ENCODE data around the gene AUTS2. TPM values are rescaled to one million over a fixed set of nuclear protein-coding genes. Genes with fewer than 3 reads are reported as not detected.

AUTS2 gene
- polyA plus RNA-seq, 1 donor from 2014 or later, result 97.3 TPM

GRCh38 chr7:69677881-69678493 lies 79.7 kb downstream of the AUTS2 start:
- Histone ChIP-seq H2AFZ (ENCODE audit: low read depth, low read length) (no peak overlapping the region), H3K9me2 (ENCODE audit: insufficient read depth, low read length) (no peaks in the 10 kb centered on the region), H3K4me2 (ENCODE audit: low read length) (no peak overlapping the region)

More at GRCh38 chr7:69677881-69678493, 79.7 kb downstream of the AUTS2 start:
- peaks cover 85% of the 10 kb centered on the region for H3K79me2 ChIP-seq (replicated peaks; ENCODE audit: insufficient read depth, low read length)
- no peaks in the 10 kb centered on the region for H3K9me3 ChIP-seq (ENCODE audit: low read length)
- H4K20me1 ChIP-seq (ENCODE audit: insufficient read depth), result peaks cover 3% of the 10 kb centered on the region
- H3K27ac ChIP-seq (ENCODE audit: low read length), result no peak overlapping the region
- H3K4me3 ChIP-seq (ENCODE audit: low read length), result no peak overlapping the region
- no peaks in the 10 kb centered on the region for H3K36me3 ChIP-seq (ENCODE audit: insufficient read depth, low read length)
- H3K9ac ChIP-seq (ENCODE audit: low read length), result no peak overlapping the region
- no peaks in the 10 kb centered on the region for H3F3A ChIP-seq (ENCODE audit: insufficient read depth, low read length, poor library complexity, severe bottlenecking)
- no peaks in the 10 kb centered on the region for H3K27me3 ChIP-seq (ENCODE audit: insufficient read depth, low read depth, low read length)
- TF ChIP-seq MXI1 (conservative IDR thresholded peaks at IDR 0.05; ENCODE audit: poor library complexity, severe bottlenecking) (no peak), EZH2 (IDR thresholded peaks at IDR 0.05; ENCODE audit: borderline replicate concordance, insufficient read depth, low read length, poor library complexity, severe bottlenecking) (no peak), EP300 (conservative IDR thresholded peaks at IDR 0.05; ENCODE audit: poor library complexity, severe bottlenecking) (no peak), REST (IDR thresholded peaks at IDR 0.05; ENCODE audit: borderline replicate concordance) (no peak), CTCF (IDR thresholded peaks at IDR 0.05; ENCODE audit: poor library complexity, severe bottlenecking) (no peak), RAD21 (conservative IDR thresholded peaks at IDR 0.05) (no peak), POLR2AphosphoS5 (IDR thresholded peaks at IDR 0.05) (no peak), SMC3 (conservative IDR thresholded peaks at IDR 0.05; ENCODE audit: poor library complexity) (no peak), TAF1 (IDR thresholded peaks at IDR 0.05; ENCODE audit: low read depth) (no peak)
